OCI-LY7 (cell line): Measurements from ENCODE around the gene AKAP13. TPM values are rescaled to one million over a fixed set of nuclear protein-coding genes. Genes with fewer than 3 reads are reported as not detected.

Experiments
- BruUV-seq: library from RNA; stranded (reverse); fragments of 400-500 nt; replicated peaks from 2 replicates; lab custom pipeline; 2021; lab: Mats Ljungman, UMichigan
- CTCF ChIA-PET: fragments of 300-600 bp; sonication (Branson Sonifier 250); formaldehyde crosslinking; loops from one replicate; lab custom pipeline; 2022; ENCODE audit warnings: antibody characterized with exemption; ENCODE audit not compliant: unreplicated experiment; lab: Charles Lee
- POLR2A ChIA-PET: fragments of 300-600 bp; sonication (Branson Sonifier 250); formaldehyde crosslinking; loops from one replicate; lab custom pipeline; 2022; ENCODE audit warnings: antibody characterized with exemption; lab: Charles Lee
- DNase-seq: peaks from one replicate; pipeline ENCODE4 v3.0.0-alpha.2; 2015; ENCODE audit warnings: low spot score
- H2AFZ ChIP-seq: fragments of 200-600 bp; sonication (generic), shearing (Covaris generic); 2 replicates; pipeline ENCODE4 v1.6.1; 2014; ENCODE audit warnings: mild to moderate bottlenecking, antibody characterized with exemption, low read length, moderate library complexity
- H3K27ac ChIP-seq: fragments of 200-600 bp; sonication (generic); 2 replicates; pipeline ENCODE4 v1.5.1; 2014; ENCODE audit warnings: mixed run types, low read depth, mild to moderate bottlenecking, moderate library complexity, low read length, inconsistent platforms; ENCODE audit not compliant: poor library complexity, severe bottlenecking
- H3K36me3 ChIP-seq: fragments of 200-600 bp; sonication (generic); 2 replicates; pipeline ENCODE4 v1.6.1; 2014; ENCODE audit warnings: mild to moderate bottlenecking, antibody characterized with exemption, low read length, moderate library complexity, mixed read lengths; ENCODE audit not compliant: insufficient read depth
- H3K4me1 ChIP-seq: fragments of 200-600 bp; sonication (generic); 2 replicates; pipeline ENCODE4 v1.5.1; 2014; ENCODE audit warnings: mild to moderate bottlenecking, low read length; ENCODE audit not compliant: insufficient read depth, poor library complexity, severe bottlenecking
- H3K4me2 ChIP-seq: fragments of 200-600 bp; sonication (generic); 2 replicates; pipeline ENCODE4 v1.6.1; 2014; ENCODE audit warnings: mild to moderate bottlenecking, low read length
- H3K4me3 ChIP-seq: fragments of 200-600 bp; sonication (generic); 2 replicates; pipeline ENCODE4 v1.5.1; 2014; ENCODE audit warnings: mild to moderate bottlenecking, low read depth, low read length; ENCODE audit not compliant: poor library complexity, severe bottlenecking
- H3K79me2 ChIP-seq: fragments of 200-600 bp; sonication (generic); 2 replicates; pipeline ENCODE4 v1.6.1; 2016; ENCODE audit warnings: low read depth, mild to moderate bottlenecking, low read length, moderate library complexity, mixed read lengths; ENCODE audit not compliant: insufficient read depth
- H3K9me2 ChIP-seq: fragments of 200-600 bp; sonication (generic); 2 replicates; pipeline ENCODE4 v1.6.1; 2016; ENCODE audit warnings: mild to moderate bottlenecking, low read length, mixed read lengths; ENCODE audit not compliant: insufficient read depth
- H3K9me3 ChIP-seq: fragments of 200-600 bp; sonication (generic); 2 replicates; pipeline ENCODE4 v1.6.1; 2014; ENCODE audit warnings: mild to moderate bottlenecking, mixed run types, low read length, mixed read lengths
- H4K20me1 ChIP-seq: fragments of 200-600 bp; sonication (generic); 2 replicates; pipeline ENCODE4 v1.6.1; 2014; ENCODE audit warnings: mild to moderate bottlenecking, antibody characterized with exemption, low read length, moderate library complexity, mixed read lengths; ENCODE audit not compliant: insufficient read depth
- EZH2phosphoT487 ChIP-seq: fragments of 200-600 bp; sonication (generic); IDR thresholded peaks from 2 replicates; pipeline ENCODE4 v1.6.1; 2018; ENCODE audit warnings: low read depth, borderline replicate concordance, mild to moderate bottlenecking, mixed run types, antibody characterized with exemption, low read length, moderate library complexity, mixed read lengths
- intact Hi-C: fragments of 100-400 bp; cut with micrococcal nuclease; formaldehyde crosslinking; loops from one replicate; pipeline ENCODE4 v1.10.0; 2022; ENCODE audit not compliant: unreplicated experiment
- total RNA-seq, 2 experiments: library from RNA; depleted of rRNA in 1 of 2; stranded (reverse); fragments of >200 nt in 1 of 2; shearing (Covaris generic) in 1 of 2; gene quantifications; 2 replicates each; pipeline ENCODE4 v1.2.3, GENCODE V29; 2014 to 2022
- TF ChIP-seq, protein P1 (sequence below): fragments of 200-600 bp; sonication (generic); conservative IDR thresholded peaks from 2 replicates; pipeline ENCODE4 v1.5.1; 2014; ENCODE audit warnings: mild to moderate bottlenecking, antibody characterized with exemption, low read length, moderate library complexity, mixed read lengths

The AKAP13 gene
- total RNA-seq, 2 experiments from 2014 or later, result 140 to 250 TPM

GRCh38 chr15:85753791-85754452, 373.5 kb downstream of the AKAP13 start:
- Histone ChIP-seq H3K4me1 (no peaks in the 10 kb centered on the region), H3K4me2 (no peak overlapping the region), H3K79me2 (no peaks in the 10 kb centered on the region), H3K9me3 (no peaks in the 10 kb centered on the region), H3K9me2 (no peaks in the 10 kb centered on the region), H3K36me3 (peaks cover 8% of the 10 kb centered on the region; the same call in 1 of the 2 replicates), H3K27ac (no peak overlapping the region), H4K20me1 (no peaks in the 10 kb centered on the region), H2AFZ (no peak overlapping the region), H3K4me3 (no peak overlapping the region)
- no peak for DNase-seq
- CTCF ChIA-PET, result no interaction called here
- POLR2A ChIA-PET, result no interaction called here
- TF ChIP-seq EZH2phosphoT487, result no peak
- TF ChIP-seq, protein P1, sequence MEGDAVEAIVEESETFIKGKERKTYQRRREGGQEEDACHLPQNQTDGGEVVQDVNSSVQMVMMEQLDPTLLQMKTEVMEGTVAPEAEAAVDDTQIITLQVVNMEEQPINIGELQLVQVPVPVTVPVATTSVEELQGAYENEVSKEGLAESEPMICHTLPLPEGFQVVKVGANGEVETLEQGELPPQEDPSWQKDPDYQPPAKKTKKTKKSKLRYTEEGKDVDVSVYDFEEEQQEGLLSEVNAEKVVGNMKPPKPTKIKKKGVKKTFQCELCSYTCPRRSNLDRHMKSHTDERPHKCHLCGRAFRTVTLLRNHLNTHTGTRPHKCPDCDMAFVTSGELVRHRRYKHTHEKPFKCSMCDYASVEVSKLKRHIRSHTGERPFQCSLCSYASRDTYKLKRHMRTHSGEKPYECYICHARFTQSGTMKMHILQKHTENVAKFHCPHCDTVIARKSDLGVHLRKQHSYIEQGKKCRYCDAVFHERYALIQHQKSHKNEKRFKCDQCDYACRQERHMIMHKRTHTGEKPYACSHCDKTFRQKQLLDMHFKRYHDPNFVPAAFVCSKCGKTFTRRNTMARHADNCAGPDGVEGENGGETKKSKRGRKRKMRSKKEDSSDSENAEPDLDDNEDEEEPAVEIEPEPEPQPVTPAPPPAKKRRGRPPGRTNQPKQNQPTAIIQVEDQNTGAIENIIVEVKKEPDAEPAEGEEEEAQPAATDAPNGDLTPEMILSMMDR, result no peak
- no TSS peak for BruUV-seq
- intact Hi-C loops, result no loop called here

DNA sequence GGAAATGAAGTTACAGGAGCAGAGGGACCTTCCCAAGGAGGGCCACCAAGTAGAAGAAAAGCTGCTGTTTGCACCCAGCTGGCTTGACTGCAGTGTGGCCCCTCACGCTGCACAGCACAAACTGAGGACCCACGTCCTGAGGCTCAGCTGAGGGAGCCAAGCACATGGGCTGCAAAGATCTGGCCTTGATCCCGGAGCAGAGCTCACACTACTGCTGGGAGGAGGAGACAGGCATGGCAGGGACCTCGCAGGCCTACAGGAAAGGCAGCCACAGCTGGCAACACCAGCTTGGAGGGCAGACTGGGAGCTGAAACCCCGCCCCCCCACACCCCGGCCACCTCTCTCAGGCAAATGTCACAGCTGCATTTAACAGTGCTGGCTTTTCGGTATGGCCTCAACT, 374.6 kb downstream of the AKAP13 start:
- CTCF ChIA-PET, result no interaction called here

GRCh38 chr15:85755471-85755870, 375.1 kb downstream of the AKAP13 start:
- H3K79me2 ChIP-seq, result no peaks in the 10 kb centered on the region
- ChIA-PET CTCF (no interaction called here), POLR2A (interaction anchor here (1.2 kb wide), 1 partner anchor 41 kb away, joined by 3 read pairs; no protein-coding TSS in a partner anchor)
- no peaks in the 10 kb centered on the region for H3K9me2 ChIP-seq
- no peaks in the 10 kb centered on the region for H3K36me3 ChIP-seq
- H3K27ac ChIP-seq, result no peak overlapping the region
- H4K20me1 ChIP-seq, result no peaks in the 10 kb centered on the region
- H3K4me1 ChIP-seq, result no peaks in the 10 kb centered on the region
- no peak for DNase-seq
- no peak overlapping the region for H3K4me3 ChIP-seq
- BruUV-seq, result no TSS peak
- no peak overlapping the region for H3K4me2 ChIP-seq
- no peaks in the 10 kb centered on the region for H3K9me3 ChIP-seq
- no peak overlapping the region for H2AFZ ChIP-seq
- TF ChIP-seq EZH2phosphoT487, result no peak
- TF ChIP-seq, protein P1, result no peak
- intact Hi-C loops, result no loop called here

More for the DNA sequence above, 374.6 kb downstream of the AKAP13 start:
- Histone ChIP-seq H3K79me2 (no peaks in the 10 kb centered on the region), H2AFZ (no peak overlapping the region), H3K27ac (no peak overlapping the region), H3K4me3 (no peak overlapping the region), H3K9me2 (no peaks in the 10 kb centered on the region), H3K4me2 (no peak overlapping the region), H3K4me1 (no peaks in the 10 kb centered on the region), H3K36me3 (no peaks in the 10 kb centered on the region), H3K9me3 (no peaks in the 10 kb centered on the region), H4K20me1 (no peaks in the 10 kb centered on the region)
- POLR2A ChIA-PET, result no interaction called here
- no peak for DNase-seq
- TF ChIP-seq, protein P1, result no peak
- no peak for TF ChIP-seq EZH2phosphoT487
- BruUV-seq, result no TSS peak
- intact Hi-C loops, result no loop called here
